Right ventricle myocardium superior (tissue), 1 donor: ENCODE results near the gene PGM2L1. TPM values are rescaled to one million over a fixed set of nuclear protein-coding genes. Genes with fewer than 3 reads are reported as not detected.
"Not testable (repeated sequence)": the region's sequence is repeated elsewhere in the genome, so short reads cannot be mapped to it uniquely, and the experiment has no call there.

Experiments used
- ATAC-seq: fragments of 200-7000 bp; cut with Tn5 transposase; one replicate; pipeline ENCODE4 v1.9.1; 2020; ENCODE audit warnings: mild to moderate bottlenecking; ENCODE audit not compliant: poor library complexity
- DNase-seq: peaks from one replicate; pipeline ENCODE4 v3.0.0-alpha.2; 2020
- intact Hi-C: fragments of 100-400 bp; cut with DNase I; formaldehyde crosslinking; loops from one replicate; pipeline ENCODE4 v1.11.2; 2022
- total RNA-seq: library from RNA; stranded (reverse); fragmentation: NEBNext Ultra II Directional; extraction: Animal tissue kit (Norgen Biotek cat#: 25700); gene quantifications from one replicate; pipeline ENCODE4 v1.2.1, GENCODE V29; 2021
- donor health status: DM: no; HTN: yes; CAD: no; lungs with severe emphysema.

Gene PGM2L1
- total RNA-seq, 1 donor from 2014 or later = 1.9 TPM

DNA sequence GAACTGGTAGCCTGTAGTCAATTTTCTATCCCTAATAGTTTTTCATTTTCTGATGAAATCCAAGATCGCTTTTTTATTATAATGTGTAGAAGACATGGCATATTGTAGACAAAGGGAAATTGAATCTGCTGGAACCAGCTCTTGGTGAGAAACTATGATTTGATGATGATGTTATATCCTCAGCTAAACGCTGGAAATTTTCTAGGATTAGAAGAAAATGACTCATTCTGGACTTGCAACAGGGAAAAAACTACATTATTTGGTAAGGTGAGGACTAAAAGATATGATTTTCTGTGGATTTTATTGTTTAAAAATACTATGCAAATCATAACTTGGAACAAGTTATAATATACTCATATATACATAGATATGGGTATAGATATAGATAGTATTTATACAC is 14.1 kb upstream of the PGM2L1 start:
- DNase-seq (no peak), ATAC-seq (no peak)
- intact Hi-C loops = no loop called here

DNA sequence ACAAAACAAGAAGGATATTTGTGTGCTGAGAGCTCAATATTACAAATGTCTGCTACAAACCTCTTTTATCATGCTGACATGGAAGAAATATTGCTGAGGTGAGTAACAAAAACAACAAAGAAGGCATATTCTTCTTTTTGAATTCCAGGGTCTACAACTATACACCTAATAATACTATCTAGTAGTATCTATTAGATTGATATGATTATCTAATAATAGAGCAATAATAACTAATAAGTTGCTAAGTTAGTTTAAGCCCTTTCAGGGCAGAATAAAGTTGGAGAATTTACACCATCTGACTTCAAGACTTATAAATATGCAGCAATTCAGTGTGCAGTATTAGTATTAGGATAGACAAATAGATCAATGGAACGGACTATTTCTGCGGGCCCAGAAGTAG is 11.4 kb upstream of the PGM2L1 start:
- no peak for ATAC-seq
- intact Hi-C loops = no loop called here
- no peak for DNase-seq

DNA sequence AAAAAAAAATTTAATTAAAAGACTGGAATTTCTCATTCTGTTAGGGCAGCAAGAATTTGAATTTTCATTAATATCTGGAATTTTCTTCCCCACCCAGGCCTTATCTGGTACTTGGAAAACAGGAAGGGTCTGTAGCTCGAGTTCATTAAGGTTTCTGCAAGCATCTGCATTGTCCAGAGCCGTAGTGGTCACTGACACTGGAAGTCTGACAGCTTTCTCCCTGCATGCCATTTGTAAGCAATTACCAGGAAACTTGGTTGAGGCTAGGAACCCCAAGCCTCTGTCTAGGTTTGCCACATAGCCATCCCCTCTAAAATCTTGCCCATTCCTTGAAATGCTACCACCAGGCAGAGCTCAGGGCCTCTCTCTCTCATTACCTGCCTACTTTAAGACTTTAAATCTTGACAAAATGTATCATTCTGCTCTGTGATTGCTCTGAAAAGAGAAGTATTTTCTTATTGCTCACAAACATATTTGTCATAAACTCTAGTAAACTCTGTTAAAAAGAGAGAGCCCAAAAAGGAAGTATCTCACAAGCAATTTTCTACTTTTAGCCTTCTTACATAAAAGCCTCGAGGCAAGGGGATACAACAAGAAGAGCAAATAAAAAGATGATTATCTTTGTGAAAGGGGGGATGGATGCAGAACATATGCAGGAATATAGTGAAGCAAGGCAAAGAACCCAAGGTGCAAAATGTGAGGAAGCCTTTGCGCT is 5.5 kb upstream of the PGM2L1 start:
- DNase-seq (no peak), ATAC-seq (no peak)
- intact Hi-C loops = no loop called here

DNA sequence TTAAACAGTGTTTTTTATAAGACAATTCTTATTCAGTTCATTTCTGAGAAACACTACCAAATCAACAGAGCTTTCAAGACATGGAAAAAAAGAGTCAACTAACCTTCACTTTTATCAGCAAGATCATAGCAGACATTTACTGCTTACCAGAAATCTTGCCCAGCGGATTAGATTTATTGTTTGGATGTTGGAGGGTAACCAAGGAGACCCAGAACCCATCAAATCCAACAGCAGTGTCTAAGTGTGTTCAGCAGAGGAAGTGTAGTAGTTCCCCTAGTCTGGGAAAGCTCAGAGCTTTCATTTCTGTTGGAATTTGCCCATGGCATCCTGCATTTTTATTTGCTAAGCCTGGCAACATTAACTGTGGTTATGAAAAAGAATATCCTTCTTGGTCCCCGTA is 2.4 kb upstream of the PGM2L1 start:
- intact Hi-C loops = no loop called here
- DNase-seq (no peak), ATAC-seq (no peak)

GRCh38 chr11:74397501-74398243 is 561 bp downstream of the PGM2L1 start:
- intact Hi-C loops = no loop called here
- peak; percentile 67 for DNase-seq
- ATAC-seq = peak; percentile 37

DNA sequence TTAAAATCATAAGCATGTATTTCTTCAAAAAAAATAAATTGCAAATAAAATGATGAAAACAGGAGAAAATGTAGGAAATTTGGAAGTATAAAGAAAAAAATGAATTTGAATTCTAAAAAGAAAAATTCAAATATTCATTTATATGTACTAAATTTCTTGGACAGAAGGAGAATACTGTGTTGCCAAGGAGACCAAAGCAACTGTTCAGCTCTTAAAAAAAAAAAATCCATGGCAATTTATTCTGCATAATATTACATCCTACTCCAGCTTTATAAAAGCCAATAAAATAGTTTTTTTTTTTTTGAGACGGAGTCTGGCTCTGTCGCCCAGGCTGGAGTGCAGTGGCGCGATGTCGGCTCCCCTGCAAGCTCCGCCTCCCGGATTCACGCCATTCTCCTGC is 6.0 kb downstream of the PGM2L1 start:
- intact Hi-C loops = no loop called here
- ATAC-seq (no peak), DNase-seq (no peak)

DNA sequence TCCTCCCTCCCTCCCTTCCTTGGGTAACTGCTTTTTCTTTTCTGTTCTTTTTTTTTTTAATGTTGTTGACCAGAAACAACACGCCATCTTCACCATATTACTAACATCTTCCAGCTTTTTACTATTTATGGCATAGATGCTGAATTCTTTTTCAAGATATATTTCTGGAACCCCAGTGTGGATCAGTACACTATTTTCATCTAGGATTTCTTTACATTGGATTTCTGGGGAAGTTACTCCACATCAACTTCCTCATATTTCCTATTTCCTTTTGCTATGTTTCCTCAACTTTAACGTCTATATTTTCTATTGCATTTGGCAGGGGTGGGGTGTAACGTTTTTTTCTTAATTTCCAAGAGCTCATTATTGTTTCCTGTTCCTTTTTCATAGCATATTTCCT is 7.0 kb downstream of the PGM2L1 start:
- intact Hi-C loops = no loop called here
- DNase-seq (no peak), ATAC-seq (no peak)

DNA sequence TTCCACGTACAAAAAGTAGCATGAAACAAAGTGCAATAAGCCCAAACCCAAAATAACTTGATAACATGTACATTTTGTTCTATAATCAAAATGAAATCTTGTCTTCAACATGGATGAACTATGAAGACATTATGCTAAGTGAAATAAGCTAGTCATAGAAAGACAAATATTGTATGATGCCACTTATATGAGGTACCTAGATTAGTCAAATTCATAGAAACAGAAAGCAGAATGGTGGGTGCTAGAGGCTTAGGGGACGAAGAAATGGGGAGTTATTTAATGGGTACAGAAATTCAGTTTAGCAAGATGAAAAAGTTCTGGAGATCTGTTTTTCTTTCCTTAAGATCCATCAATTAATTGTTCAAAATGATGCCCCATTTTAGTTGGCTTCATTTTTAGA is 7.5 kb downstream of the PGM2L1 start:
- DNase-seq (no peak), ATAC-seq (no peak)
- intact Hi-C loops = no loop called here

DNA sequence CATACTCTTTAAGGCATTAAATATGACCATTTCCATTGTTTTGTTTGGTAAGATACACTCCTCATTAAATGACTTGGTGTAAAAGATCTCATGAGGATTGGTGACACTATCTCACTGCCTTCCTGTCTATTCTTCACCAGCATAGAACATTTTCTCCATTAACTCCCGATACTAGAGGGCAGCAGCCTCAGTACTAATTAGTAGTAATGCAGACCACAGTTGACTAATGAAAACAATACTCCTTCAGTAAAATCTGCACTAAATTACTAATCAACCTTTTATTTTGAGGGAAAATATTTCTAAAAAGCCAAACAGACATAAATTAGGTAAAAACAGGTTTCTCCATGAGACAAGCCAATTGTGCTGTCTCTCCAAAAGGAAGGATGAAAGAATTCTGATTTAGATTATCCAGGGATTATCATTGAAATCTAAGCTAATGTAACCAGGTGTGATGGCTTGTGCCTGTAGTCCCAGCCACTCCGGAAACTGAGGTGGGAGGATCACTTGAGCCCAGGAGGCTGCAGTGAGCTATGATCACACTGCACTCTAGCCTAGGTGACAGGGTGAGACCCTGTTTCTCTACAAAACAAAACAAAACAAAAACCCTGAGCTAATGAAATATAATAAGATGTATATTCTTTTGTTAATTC is 9.4 kb downstream of the PGM2L1 start:
- ATAC-seq (peak; percentile 78), DNase-seq (no peak)
- intact Hi-C loops = loop anchor here (5.0 kb wide), 1 partner anchor 58 kb away; no protein-coding TSS in a partner anchor

DNA sequence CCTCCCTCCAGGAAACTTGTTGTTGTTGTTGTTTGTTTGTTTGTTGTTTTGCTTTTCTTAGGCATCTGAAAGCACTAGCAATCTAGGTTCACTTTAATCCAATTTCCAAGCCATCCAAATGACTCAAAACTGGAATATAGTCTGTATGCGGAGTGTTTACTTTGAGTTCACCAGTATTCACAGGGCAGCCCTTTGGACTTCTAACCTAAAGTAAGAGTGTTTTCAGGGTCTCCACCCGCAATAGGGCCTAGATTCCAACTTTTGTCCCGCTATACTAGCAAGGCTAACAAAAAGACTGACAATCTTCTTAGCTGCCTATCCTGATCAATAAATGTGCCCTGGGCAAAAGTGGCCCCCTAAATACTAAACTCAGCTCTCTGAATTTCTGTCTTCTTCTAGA is 13.6 kb downstream of the PGM2L1 start:
- no peak for DNase-seq
- no peak for ATAC-seq
- intact Hi-C loops = loop anchor here (5.0 kb wide), 1 partner anchor 63 kb away; no protein-coding TSS in a partner anchor

GRCh38 chr11:74380746-74381439 is 17.3 kb downstream of the PGM2L1 start:
- DNase-seq (no peak), ATAC-seq (no peak)
- intact Hi-C loops = no loop called here

GRCh38 chr11:74377689-74378088 is 20.5 kb downstream of the PGM2L1 start:
- no peak for DNase-seq
- intact Hi-C loops = no loop called here
- no peak for ATAC-seq

DNA sequence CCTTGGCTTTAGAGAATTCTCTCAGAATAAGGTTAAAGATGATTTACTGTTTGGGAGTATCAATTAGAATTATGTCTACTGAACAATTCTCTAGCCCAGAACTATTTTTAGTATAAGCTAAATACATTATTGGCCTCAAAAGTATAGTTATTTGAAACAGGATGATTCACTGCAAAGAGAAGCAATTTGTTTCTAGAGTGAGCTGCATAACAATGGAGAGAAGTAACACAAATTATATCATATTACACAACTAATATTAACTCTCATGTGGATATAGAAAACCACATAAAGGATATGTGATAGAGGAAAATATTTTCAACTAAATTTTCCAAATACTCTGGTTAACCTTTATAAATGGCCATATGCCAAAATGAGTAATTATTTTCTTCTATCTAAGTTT is 24.9 kb downstream of the PGM2L1 start:
- intact Hi-C loops = no loop called here
- ATAC-seq = no peak
- no peak for DNase-seq

DNA sequence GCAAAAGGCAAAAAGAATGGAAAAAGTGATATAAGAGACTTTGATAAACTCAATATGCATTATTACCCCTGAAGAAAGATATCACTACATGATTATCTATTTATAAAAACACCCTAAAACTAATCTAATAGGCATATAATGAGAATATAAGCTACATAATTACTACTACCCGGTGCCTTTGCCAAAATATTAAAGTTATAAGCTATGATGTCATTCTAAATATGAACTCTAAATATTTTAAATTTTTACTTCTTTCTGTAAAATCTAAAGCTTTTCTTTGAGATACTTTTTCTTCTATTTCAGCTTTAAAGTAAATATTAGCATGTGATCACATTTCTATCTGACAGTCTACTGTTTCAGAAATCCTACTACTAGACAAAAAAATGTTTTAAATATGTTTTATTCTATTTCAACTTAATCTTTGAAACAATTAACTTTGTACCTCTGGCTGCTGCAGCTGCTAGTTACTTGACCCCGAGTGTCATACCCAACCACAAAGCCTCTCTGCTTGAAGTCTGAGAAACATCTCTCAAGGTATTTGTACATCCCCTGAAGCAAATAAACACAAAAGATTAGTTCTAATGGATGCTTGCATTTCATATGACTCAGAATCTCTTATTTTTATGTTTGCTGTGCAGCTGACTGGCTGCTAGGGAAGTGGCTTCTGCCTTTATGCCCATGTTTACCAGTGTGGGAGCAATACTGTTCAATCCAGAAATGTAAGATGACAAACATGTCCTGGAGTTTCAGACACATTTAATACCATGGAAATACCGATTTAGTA is 26.8 kb downstream of the PGM2L1 start:
- DNase-seq = no peak
- no peak for ATAC-seq
- intact Hi-C loops = no loop called here

DNA sequence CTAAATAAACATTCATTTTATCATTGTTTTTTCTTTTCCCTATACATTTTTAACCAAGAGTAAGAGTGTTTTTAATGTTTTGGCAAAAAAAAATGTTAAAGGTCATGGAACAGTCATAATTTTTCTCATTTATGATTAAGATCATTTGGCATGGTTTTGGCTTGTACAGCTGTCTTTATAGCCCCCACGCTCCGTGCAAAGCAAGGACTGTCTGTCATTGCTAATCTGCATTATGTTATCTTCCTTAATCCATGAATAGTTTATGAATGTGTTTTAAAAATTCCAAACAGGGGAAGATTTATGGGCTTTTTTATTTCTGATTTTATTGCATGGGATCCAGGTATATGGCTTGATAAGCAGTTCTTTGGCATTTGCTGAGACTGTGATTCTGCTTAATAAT is 28.1 kb downstream of the PGM2L1 start:
- ATAC-seq (no peak), DNase-seq (no peak)
- intact Hi-C loops = no loop called here

- DNase-seq = no peak
- no peak for ATAC-seq
- intact Hi-C loops = no loop called here
These were observed 30.4 kb downstream of the PGM2L1 start for GRCh38 chr11:74367881-74368280.

- ATAC-seq = no peak
- intact Hi-C loops = no loop called here
- DNase-seq = no peak
These were observed 31.7 kb downstream of the PGM2L1 start for GRCh38 chr11:74366576-74366975.

GRCh38 chr11:74365805-74366204 is 32.4 kb downstream of the PGM2L1 start:
- intact Hi-C loops, DNase-seq, ATAC-seq: not testable (repeated sequence)

GRCh38 chr11:74357449-74357848 is 40.8 kb downstream of the PGM2L1 start:
- no peak for ATAC-seq
- intact Hi-C loops = no loop called here
- DNase-seq = no peak
